H9 (cell line): ENCODE data around the gene FAM3D. TPM values are rescaled to one million over a fixed set of nuclear protein-coding genes. Genes with fewer than 3 reads are reported as not detected.
"Not testable (repeated sequence)": the region's sequence is repeated elsewhere in the genome, so short reads cannot be mapped to it uniquely, and the experiment has no call there.

ENCODE experiments used
- DNase-seq: peaks from one replicate; pipeline ENCODE4 v3.0.0-alpha.2; 2017
- H2AFZ ChIP-seq: one replicate; pipeline ENCODE4 v1.6.1; 2013; ENCODE audit warnings: mild to moderate bottlenecking, low read length, control low read depth, moderate library complexity
- H2AK5ac ChIP-seq: 2 replicates; pipeline ENCODE4 v1.6.1; 2013; ENCODE audit warnings: low read length, control low read depth, mixed read lengths; ENCODE audit not compliant: insufficient read length
- H2BK120ac ChIP-seq: one replicate; pipeline ENCODE4 v1.6.1; 2013; ENCODE audit warnings: low read depth, mild to moderate bottlenecking, low read length, control low read depth, inconsistent platforms; ENCODE audit not compliant: poor library complexity, severe bottlenecking
- H2BK12ac ChIP-seq: 2 replicates; pipeline ENCODE4 v1.6.1; 2013; ENCODE audit warnings: low read length, control low read depth, mixed read lengths, low read depth; ENCODE audit not compliant: insufficient read length
- H2BK15ac ChIP-seq: 2 replicates; pipeline ENCODE4 v1.6.1; 2013; ENCODE audit warnings: low read depth, low read length, control low read depth
- H2BK20ac ChIP-seq: one replicate; pipeline ENCODE4 v1.6.1; 2013; ENCODE audit warnings: low read depth, mild to moderate bottlenecking, low read length, control low read depth, inconsistent platforms; ENCODE audit not compliant: poor library complexity, severe bottlenecking
- H2BK5ac ChIP-seq: 2 replicates; pipeline ENCODE4 v1.6.1; 2013; ENCODE audit warnings: low read length, control low read depth, mixed read lengths; ENCODE audit not compliant: insufficient read length
- H3K14ac ChIP-seq: 2 replicates; pipeline ENCODE4 v1.6.1; 2013; ENCODE audit warnings: low read length, control low read depth; ENCODE audit not compliant: insufficient read depth
- H3K18ac ChIP-seq: 2 replicates; pipeline ENCODE4 v1.6.1; 2013; ENCODE audit warnings: low read depth, mild to moderate bottlenecking, mixed read lengths, low read length, control low read depth; ENCODE audit not compliant: insufficient read length
- H3K23ac ChIP-seq: 2 replicates; pipeline ENCODE4 v1.6.1; 2013; ENCODE audit warnings: low read length, control low read depth, mixed read lengths, low read depth; ENCODE audit not compliant: insufficient read length
- H3K23me2 ChIP-seq: 2 replicates; pipeline ENCODE4 v1.6.1; 2013; ENCODE audit warnings: low read depth, mild to moderate bottlenecking, mixed read lengths, low read length, control low read depth; ENCODE audit not compliant: insufficient read length, poor library complexity, severe bottlenecking
- H3K27ac ChIP-seq: 2 replicates; pipeline ENCODE4 v1.5.1; 2013; ENCODE audit warnings: low read length, control low read depth, mixed read lengths, low read depth; ENCODE audit not compliant: insufficient read length
- H3K27me3 ChIP-seq: 2 replicates; pipeline ENCODE4 v1.6.1; 2013; ENCODE audit warnings: low read length, control low read depth, inconsistent platforms; ENCODE audit not compliant: insufficient read depth
- H3K4ac ChIP-seq: 2 replicates; pipeline ENCODE4 v1.6.1; 2013; ENCODE audit warnings: low read depth, mild to moderate bottlenecking, control low read depth, inconsistent platforms, low read length, moderate library complexity
- H3K4me1 ChIP-seq: 2 replicates; pipeline ENCODE4 v1.6.1; 2013; ENCODE audit warnings: low read length, control low read depth, inconsistent platforms; ENCODE audit not compliant: insufficient read depth
- H3K4me2 ChIP-seq: 2 replicates; pipeline ENCODE4 v1.6.1; 2013; ENCODE audit warnings: low read length, control low read depth, mixed read lengths; ENCODE audit not compliant: insufficient read length, insufficient read depth
- H3K56ac ChIP-seq: 2 replicates; pipeline ENCODE4 v1.6.1; 2013; ENCODE audit warnings: low read depth, mild to moderate bottlenecking, mixed read lengths, low read length, control low read depth; ENCODE audit not compliant: insufficient read length
- H3K79me1 ChIP-seq: 2 replicates; pipeline ENCODE4 v1.6.1; 2013; ENCODE audit warnings: low read depth, mild to moderate bottlenecking, moderate library complexity, low read length, control low read depth, inconsistent platforms; ENCODE audit not compliant: insufficient read depth, poor library complexity, severe bottlenecking
- H3K79me2 ChIP-seq: 2 replicates; pipeline ENCODE4 v1.6.1; 2013; ENCODE audit warnings: low read length, control low read depth, inconsistent platforms; ENCODE audit not compliant: insufficient read depth
- H3K9ac ChIP-seq: 2 replicates; pipeline ENCODE4 v1.6.1; 2013; ENCODE audit warnings: low read length, control low read depth, mixed read lengths; ENCODE audit not compliant: insufficient read length; ENCODE audit errors: extremely low read depth
- H3K9me3 ChIP-seq: one replicate; pipeline ENCODE4 v1.6.1; 2013; ENCODE audit warnings: low read depth, low read length, inconsistent platforms; ENCODE audit not compliant: control insufficient read depth
- H3T11ph ChIP-seq: one replicate; pipeline ENCODE4 v1.6.1; 2013; ENCODE audit warnings: mild to moderate bottlenecking, low read length, control low read depth, inconsistent platforms
- H4K20me1 ChIP-seq: one replicate; pipeline ENCODE4 v1.6.1; 2013; ENCODE audit not compliant: control insufficient read depth, insufficient read length, insufficient read depth
- H4K5ac ChIP-seq: 2 replicates; pipeline ENCODE4 v1.6.1; 2013; ENCODE audit warnings: low read depth, mild to moderate bottlenecking, mixed read lengths, low read length, control low read depth; ENCODE audit not compliant: insufficient read length
- H4K8ac ChIP-seq: replicated peaks from 2 replicates; pipeline ENCODE4 v1.6.1; 2013; ENCODE audit warnings: low read length, control low read depth, mixed read lengths, low read depth; ENCODE audit not compliant: insufficient read length
- H4K91ac ChIP-seq: 2 replicates; pipeline ENCODE4 v1.6.1; 2013; ENCODE audit warnings: low read depth, mild to moderate bottlenecking, moderate library complexity, mixed read lengths, low read length, control low read depth; ENCODE audit not compliant: insufficient read length
- H3K27ac Mint-ChIP-seq, 3 experiments: 2 replicates in 2 of 3; 3 replicates in 1 of 3; pipeline ENCODE4 v1.8.0; 2020 to 2021; ENCODE audit warnings: mixed read lengths in 3 of 3, mild to moderate bottlenecking in 1 of 3, moderate library complexity in 1 of 3
- H3K27me3 Mint-ChIP-seq: 2 replicates; pipeline ENCODE4 v1.8.0; 2021; ENCODE audit warnings: low read depth, mild to moderate bottlenecking, moderate library complexity, mixed read lengths
- H3K36me3 Mint-ChIP-seq, 3 experiments: 2 replicates in 2 of 3; 3 replicates in 1 of 3; pipeline ENCODE4 v1.8.0; 2020 to 2021; ENCODE audit warnings: low read depth in 3 of 3, mixed read lengths in 3 of 3; ENCODE audit not compliant: insufficient read depth in 1 of 3
- H3K4me1 Mint-ChIP-seq, 2 experiments: 2 replicates each; pipeline ENCODE4 v1.8.0; 2020; ENCODE audit warnings: mixed read lengths in 2 of 2
- H3K4me3 Mint-ChIP-seq, 2 experiments: 2 replicates in 1 of 2; 3 replicates in 1 of 2; pipeline ENCODE4 v1.8.0; 2020 to 2021; ENCODE audit warnings: mild to moderate bottlenecking in 2 of 2, mixed read lengths in 2 of 2, moderate library complexity in 1 of 2
- H3K9me3 Mint-ChIP-seq, 2 experiments: 2 replicates in 1 of 2; 3 replicates in 1 of 2; pipeline ENCODE4 v1.8.0; 2020; ENCODE audit warnings: mild to moderate bottlenecking in 2 of 2, mixed read lengths in 2 of 2, moderate library complexity in 1 of 2
- CTCF ChIP-seq: fragments of 200-600 bp; sonication (generic); conservative IDR thresholded peaks from 3 replicates; pipeline ENCODE4 v1.8.0; 2021; ENCODE audit warnings: antibody characterized with exemption, mild to moderate bottlenecking
- WGBS: extraction: QIAGEN DNeasy Blood & Tissue Kit; methylation state at CpG from one replicate; pipeline ENCODE4 v1.1.7; 2013; ENCODE audit warnings: missing lambda C conversion rate, low lambda C conversion rate, mixed read lengths; ENCODE audit not compliant: insufficient read length; ENCODE audit errors: extremely low coverage; 5-methylcytosine and 5-hydroxymethylcytosine counted together
- total RNA-seq: library from RNA; stranded (reverse); gene quantifications from 2 replicates; pipeline ENCODE4 v1.2.1, GENCODE V29; 2021

Gene FAM3D
- total RNA-seq, 1 experiment from 2014 or later, result not detected

GRCh38 chr3:58704745-58705144, 38.2 kb upstream of the FAM3D start:
- no peak overlapping the region for H3K4me3 Mint-ChIP-seq
- WGBS, result no CpG with 5 or more reads among the region's 2 CpGs

GRCh38 chr3:58704304-58704703, 37.7 kb upstream of the FAM3D start:
- H3K4me3 Mint-ChIP-seq, H3K27ac ChIP-seq, H3K27me3 ChIP-seq, H3K36me3 Mint-ChIP-seq, H3K27ac Mint-ChIP-seq, H3K9ac ChIP-seq, H4K91ac ChIP-seq, H2AK5ac ChIP-seq, H3K9me3 Mint-ChIP-seq, H4K5ac ChIP-seq, H3T11ph ChIP-seq, H4K20me1 ChIP-seq, H3K79me1 ChIP-seq, H2BK12ac ChIP-seq, H3K23me2 ChIP-seq, H4K8ac ChIP-seq, H3K27me3 Mint-ChIP-seq, H3K9me3 ChIP-seq, H2BK15ac ChIP-seq, H3K4me1 Mint-ChIP-seq, H3K4ac ChIP-seq, H3K4me1 ChIP-seq, H2AFZ ChIP-seq, H2BK20ac ChIP-seq, H3K56ac ChIP-seq, H3K79me2 ChIP-seq, H2BK120ac ChIP-seq, H3K4me2 ChIP-seq, H2BK5ac ChIP-seq, H3K23ac ChIP-seq, H3K18ac ChIP-seq, DNase-seq, H3K14ac ChIP-seq: not testable (repeated sequence)
- WGBS, result no CpG with 5 or more reads among the region's 2 CpGs

More at GRCh38 chr3:58704745-58705144, 38.2 kb upstream of the FAM3D start:
- DNase-seq, result no peak
- no peaks in the 10 kb centered on the region for H3K79me2 ChIP-seq
- H3K79me1 ChIP-seq, result no peaks in the 10 kb centered on the region
- no peaks in the 10 kb centered on the region for H3K4me1 ChIP-seq
- no peak overlapping the region for H3K4ac ChIP-seq
- no peak overlapping the region for H4K8ac ChIP-seq
- TF ChIP-seq CTCF, result no peak
- H3K4me1 Mint-ChIP-seq, result no peaks in the 10 kb centered on the region
- no peak overlapping the region for H2BK15ac ChIP-seq
- no peak overlapping the region for H4K5ac ChIP-seq
- no peak overlapping the region for H3K27ac Mint-ChIP-seq
- peaks cover 0 to 4% of the 10 kb centered on the region in 2 experiments; a peak in 2 of 5 replicates for H3K9me3 Mint-ChIP-seq
- no peak overlapping the region for H3T11ph ChIP-seq
- H3K23ac ChIP-seq, result no peak overlapping the region
- H3K27me3 Mint-ChIP-seq, result peaks cover 6% of the 10 kb centered on the region
- no peak overlapping the region for H3K27ac ChIP-seq
- H4K91ac ChIP-seq, result no peak overlapping the region
- H3K14ac ChIP-seq, result no peak overlapping the region
- no peaks in the 10 kb centered on the region for H3K27me3 ChIP-seq
- H2BK120ac ChIP-seq, result no peak overlapping the region
- H2BK20ac ChIP-seq, result no peak overlapping the region
- H3K36me3 Mint-ChIP-seq, result no peaks in the 10 kb centered on the region; a peak in 2 of 7 replicates
- no peak overlapping the region for H3K4me2 ChIP-seq
- H3K9me3 ChIP-seq, result no peaks in the 10 kb centered on the region
- no peak overlapping the region for H2BK5ac ChIP-seq
- H3K18ac ChIP-seq, result no peak overlapping the region
- no peak overlapping the region for H3K9ac ChIP-seq
- H2AK5ac ChIP-seq, result no peak overlapping the region
- no peak overlapping the region for H2AFZ ChIP-seq
- H3K23me2 ChIP-seq, result no peaks in the 10 kb centered on the region
- H3K56ac ChIP-seq, result no peak overlapping the region
- H2BK12ac ChIP-seq, result no peak overlapping the region
- no peaks in the 10 kb centered on the region for H4K20me1 ChIP-seq
